T-helper 2 cell (primary cell): ENCODE measurements around the gene ENTPD3.
A peak's percentile ranks its signal among the peaks of the same experiment; 100 is the strongest.
"Not testable (repeated sequence)": the region's sequence is repeated elsewhere in the genome, so short reads cannot be mapped to it uniquely, and the experiment has no call there.

ENCODE experiments used
- DNase-seq, 5 experiments: peaks; one replicate each; pipeline versions ENCODE4 v3.0.0 to v3.0.0-alpha.2; 2012 to 2022

Gene ENTPD3

GRCh38 chr3:40404591-40405198, 17.7 kb downstream of the ENTPD3 start:
- DNase-seq, result no peak

GRCh38 chr3:40407007-40407406, 20.0 kb downstream of the ENTPD3 start:
- DNase-seq, result no peak

- DNase-seq, result no peak
Observed at GRCh38 chr3:40407611-40408010, 20.6 kb downstream of the ENTPD3 start.

- no peak for DNase-seq
Observed at GRCh38 chr3:40414270-40414669, 27.3 kb downstream of the ENTPD3 start.

GRCh38 chr3:40417845-40418543, 31.0 kb downstream of the ENTPD3 start:
- no peak for DNase-seq

- no peak for DNase-seq
Observed at GRCh38 chr3:40422861-40423260, 35.9 kb downstream of the ENTPD3 start.

- DNase-seq, result no peak
Observed at GRCh38 chr3:40427045-40427669, 40.2 kb downstream of the ENTPD3 start.

- DNase-seq, result no peak
Observed at GRCh38 chr3:40432793-40433192, 45.8 kb downstream of the ENTPD3 start.

GRCh38 chr3:40437889-40438288, 50.9 kb downstream of the ENTPD3 start:
- DNase-seq, result no peak

- no peak for DNase-seq
Observed at GRCh38 chr3:40445062-40445461, 58.1 kb downstream of the ENTPD3 start.

- no peak for DNase-seq
Observed at GRCh38 chr3:40445880-40446279, 58.9 kb downstream of the ENTPD3 start.

- no peak for DNase-seq
Observed at GRCh38 chr3:40450438-40450837, 63.5 kb downstream of the ENTPD3 start.

GRCh38 chr3:40451551-40451950, 64.6 kb downstream of the ENTPD3 start:
- no peak for DNase-seq

- no peak for DNase-seq
Observed at GRCh38 chr3:40452057-40452456, 65.1 kb downstream of the ENTPD3 start.

- DNase-seq, result no peak
Observed at GRCh38 chr3:40452562-40452875, 65.5 kb downstream of the ENTPD3 start.

- peak; percentile 84 to 99 (median 94) for DNase-seq
Observed at GRCh38 chr3:40452876-40453730, 66.1 kb downstream of the ENTPD3 start.

GRCh38 chr3:40453933-40454332, 66.9 kb downstream of the ENTPD3 start:
- no peak for DNase-seq

GRCh38 chr3:40455328-40455727, 68.3 kb downstream of the ENTPD3 start:
- no peak for DNase-seq

- no peak for DNase-seq
Observed at GRCh38 chr3:40456279-40456939, 69.4 kb downstream of the ENTPD3 start.

- peak; percentile 85 to 98 (median 94) for DNase-seq
Observed at GRCh38 chr3:40456940-40457823, 70.2 kb downstream of the ENTPD3 start, which contains the start of gene RPL14. Gene RPL14, plus strand, starts transcription at chr3:40457339. Its CDS starts 133 bp downstream, at chr3:40457472.

- DNase-seq, result no peak
Observed at GRCh38 chr3:40458473-40458872, 71.5 kb downstream of the ENTPD3 start.

GRCh38 chr3:40460481-40460880, 73.5 kb downstream of the ENTPD3 start:
- DNase-seq, result not testable (repeated sequence)
